ENCODE data around the gene IRX5.

Gene IRX5

GRCh38 chr16:54930005-54930868 is at the start of gene IRX5:
Gene IRX5 (plus strand): TSS chr16:54930865. CDS start chr16:54931199, 334 bp downstream.
- no peak for DNase-seq

GRCh38 chr16:54882556-54882955 is 48.1 kb upstream of the IRX5 start:
- no peak for DNase-seq

- no peak for DNase-seq
Observed at GRCh38 chr16:54883358-54883757, 47.3 kb upstream of the IRX5 start.

DNA sequence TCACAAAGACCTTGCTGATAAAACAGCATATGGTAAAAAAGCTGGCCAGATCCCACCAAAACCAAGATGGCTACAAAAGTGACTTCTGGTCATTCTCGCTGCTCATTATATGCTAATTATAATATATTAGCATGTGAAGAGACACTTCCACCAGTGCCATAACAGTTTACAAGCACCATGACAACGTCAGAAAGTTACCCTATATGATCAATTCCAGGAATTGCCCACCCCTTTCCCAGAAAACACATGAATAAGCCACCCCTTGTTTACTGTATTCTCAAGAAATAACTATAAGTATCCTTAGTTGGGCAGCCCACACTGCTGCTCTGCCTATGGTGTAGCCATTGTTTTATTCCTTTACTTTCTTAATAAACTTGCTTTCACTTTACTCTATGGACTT is 44.6 kb upstream of the IRX5 start:
- DNase-seq, result no peak

DNA sequence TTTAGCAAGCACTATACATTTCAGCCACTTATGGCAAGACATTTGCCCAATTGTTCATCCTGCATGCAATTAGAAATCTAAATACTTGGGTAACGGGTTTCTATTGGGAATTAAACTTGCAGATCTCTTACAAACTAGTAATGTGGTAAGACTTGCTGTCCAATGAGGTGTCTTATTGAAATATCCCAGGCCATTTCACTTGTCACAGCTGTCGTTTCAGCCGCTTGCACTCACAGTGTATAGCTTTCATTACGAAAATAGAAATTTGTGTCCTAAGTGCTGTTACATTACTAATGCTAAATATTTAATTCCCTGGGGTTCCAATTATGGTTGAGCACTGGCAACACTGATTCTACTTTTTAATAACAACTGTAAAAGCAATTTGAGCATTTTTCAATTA is 40.3 kb upstream of the IRX5 start:
- no peak for DNase-seq

DNA sequence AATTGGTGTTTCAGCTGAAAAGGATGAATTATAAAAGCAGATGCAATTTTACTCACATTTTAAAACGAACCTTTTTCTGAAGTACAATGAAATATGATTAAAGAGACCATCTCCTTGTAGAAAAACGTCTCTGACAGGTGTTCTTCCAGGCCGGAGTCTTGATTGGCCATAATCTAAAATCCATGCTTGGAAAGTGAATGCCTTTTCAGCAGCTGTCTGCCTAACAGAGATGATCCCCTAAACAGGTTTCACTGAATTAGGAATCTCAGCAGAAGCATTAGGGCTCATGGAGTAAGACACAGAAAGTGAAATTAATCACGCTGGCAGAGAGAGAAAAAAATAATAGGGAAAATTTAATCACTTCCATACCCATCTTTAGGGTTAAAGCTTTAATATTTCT is 39.3 kb upstream of the IRX5 start:
- DNase-seq, result no peak

GRCh38 chr16:54892981-54893380 is 37.7 kb upstream of the IRX5 start:
- no peak for DNase-seq

GRCh38 chr16:54897930-54898329 is 32.7 kb upstream of the IRX5 start:
- no peak for DNase-seq

GRCh38 chr16:54901606-54902005 is 29.1 kb upstream of the IRX5 start:
- no peak for DNase-seq

GRCh38 chr16:54903047-54903446 is 27.6 kb upstream of the IRX5 start:
- no peak for DNase-seq

- no peak for DNase-seq
Observed at GRCh38 chr16:54911079-54911478, 19.6 kb upstream of the IRX5 start.

DNA sequence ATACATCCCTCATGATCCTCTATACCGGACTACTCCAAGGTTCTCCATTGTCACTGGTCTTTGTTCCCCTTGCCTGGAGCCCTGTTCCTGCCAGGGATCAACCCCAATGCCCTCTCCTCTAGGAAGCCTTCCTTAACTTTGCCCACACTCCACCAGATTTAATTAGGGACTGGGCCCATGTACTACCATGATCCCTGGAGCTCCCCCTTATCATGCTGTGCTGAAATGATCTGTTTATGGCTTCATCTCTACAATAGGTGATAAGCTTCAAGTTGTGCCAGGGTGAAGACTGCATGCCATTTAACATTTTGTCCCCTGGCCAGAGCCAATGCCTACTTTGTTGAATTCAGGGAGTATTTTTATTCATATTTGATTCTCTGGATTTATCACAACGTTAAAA is 17.9 kb upstream of the IRX5 start:
- no peak for DNase-seq

DNA sequence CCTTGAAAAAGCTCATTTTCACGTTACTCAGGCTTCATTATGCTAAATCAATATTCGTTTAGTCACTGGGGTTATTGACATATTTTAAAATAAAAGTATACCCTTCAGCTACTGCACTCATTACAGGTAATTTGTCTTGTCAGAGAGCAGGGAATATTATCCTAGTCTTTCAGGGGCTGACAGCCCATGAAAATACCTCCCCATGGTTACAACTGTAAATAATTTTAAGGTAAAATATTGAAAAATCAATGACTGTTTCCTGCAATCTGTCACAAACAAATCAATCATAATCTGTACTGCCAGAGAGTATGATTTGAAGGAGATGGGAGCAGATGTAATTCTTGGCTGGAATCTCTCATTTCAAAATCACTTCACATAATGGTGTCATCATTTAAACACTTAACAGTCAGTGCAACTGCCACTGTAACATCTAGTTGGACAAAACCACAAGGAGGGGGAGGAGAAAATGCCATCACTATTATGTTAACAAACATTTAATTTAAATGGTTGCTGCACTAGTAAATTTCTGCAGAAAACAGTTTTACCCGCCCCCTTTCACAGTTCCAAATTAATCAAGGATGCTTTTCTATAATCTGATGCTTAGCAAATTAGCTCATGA is 9.3 kb upstream of the IRX5 start:
- DNase-seq, result no peak

DNA sequence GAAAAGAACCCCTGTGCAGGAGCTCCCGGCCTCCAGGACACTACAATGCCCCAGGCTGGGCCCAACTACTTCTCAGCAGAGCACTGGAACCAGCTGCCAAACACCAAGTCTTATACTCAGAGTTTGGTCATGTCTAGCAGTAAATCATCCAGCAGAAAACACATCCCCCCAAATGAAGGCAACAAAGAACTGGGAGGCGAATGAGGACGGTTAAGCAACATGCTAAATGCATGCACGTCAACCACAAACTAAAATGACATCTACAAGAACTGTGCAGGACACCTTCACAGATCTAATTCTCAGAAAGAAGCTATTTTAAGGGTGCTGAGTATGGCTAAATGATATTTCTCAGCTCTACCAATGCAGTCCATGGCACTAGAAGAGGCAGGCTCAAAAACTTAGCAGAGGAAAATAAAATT is 7.6 kb upstream of the IRX5 start:
- DNase-seq, result no peak

GRCh38 chr16:54923988-54924387 is 6.7 kb upstream of the IRX5 start:
- no peak for DNase-seq

- no peak for DNase-seq
Observed at GRCh38 chr16:54926166-54926838, 4.4 kb upstream of the IRX5 start.

GRCh38 chr16:54927125-54928015 is 3.3 kb upstream of the IRX5 start:
- DNase-seq, result no peak

DNA sequence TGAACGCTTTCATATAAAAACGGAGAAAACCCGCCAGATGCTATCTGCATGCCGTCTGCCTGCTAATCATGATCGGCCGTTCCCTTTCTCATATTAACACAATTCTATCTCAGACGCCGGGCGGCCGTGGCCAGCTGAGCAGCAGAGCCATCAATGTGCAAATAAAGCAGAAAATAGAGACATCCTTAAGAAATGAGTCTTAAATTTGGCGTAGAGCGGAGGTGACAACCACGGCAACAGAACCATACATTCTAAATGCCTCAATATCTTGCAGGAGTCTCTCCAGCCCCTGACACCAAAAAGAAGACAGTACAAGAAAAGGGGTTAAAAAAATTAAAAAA is 2.7 kb upstream of the IRX5 start:
- no peak for DNase-seq

DNA sequence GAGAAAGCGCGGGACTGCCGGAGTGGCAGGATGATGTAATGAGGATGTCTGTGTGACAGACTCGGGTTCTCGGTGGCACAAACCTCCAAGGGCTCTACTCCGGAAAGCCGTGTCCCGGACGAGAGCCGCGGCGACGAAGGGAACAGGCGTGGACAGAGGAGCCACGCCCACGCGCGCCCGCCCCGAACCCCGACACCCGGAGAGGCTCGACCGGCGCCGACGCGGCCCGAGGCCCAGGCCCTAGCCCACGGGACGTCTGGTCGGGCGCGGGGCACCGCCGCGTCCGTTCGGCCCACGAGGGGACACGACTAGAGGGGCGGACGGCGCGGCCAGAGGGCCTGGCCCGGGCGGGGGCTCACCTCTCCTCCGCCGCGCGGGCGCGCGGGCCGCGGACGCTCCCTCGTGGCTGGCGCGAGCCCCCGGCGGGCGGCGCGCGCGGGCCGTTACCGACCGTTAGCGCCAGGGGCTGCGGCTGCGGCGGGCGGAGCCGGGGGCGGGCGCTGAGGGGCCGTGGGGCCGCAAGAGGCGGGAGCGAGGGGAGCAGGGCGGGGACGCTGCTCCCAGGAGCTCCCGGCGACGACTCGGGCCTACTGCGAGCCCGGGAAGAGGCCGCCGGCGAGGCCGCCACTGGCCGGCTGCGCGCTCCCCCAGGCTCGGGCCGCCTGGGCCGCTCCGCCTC is 2.1 kb upstream of the IRX5 start:
- DNase-seq, result no peak

DNA sequence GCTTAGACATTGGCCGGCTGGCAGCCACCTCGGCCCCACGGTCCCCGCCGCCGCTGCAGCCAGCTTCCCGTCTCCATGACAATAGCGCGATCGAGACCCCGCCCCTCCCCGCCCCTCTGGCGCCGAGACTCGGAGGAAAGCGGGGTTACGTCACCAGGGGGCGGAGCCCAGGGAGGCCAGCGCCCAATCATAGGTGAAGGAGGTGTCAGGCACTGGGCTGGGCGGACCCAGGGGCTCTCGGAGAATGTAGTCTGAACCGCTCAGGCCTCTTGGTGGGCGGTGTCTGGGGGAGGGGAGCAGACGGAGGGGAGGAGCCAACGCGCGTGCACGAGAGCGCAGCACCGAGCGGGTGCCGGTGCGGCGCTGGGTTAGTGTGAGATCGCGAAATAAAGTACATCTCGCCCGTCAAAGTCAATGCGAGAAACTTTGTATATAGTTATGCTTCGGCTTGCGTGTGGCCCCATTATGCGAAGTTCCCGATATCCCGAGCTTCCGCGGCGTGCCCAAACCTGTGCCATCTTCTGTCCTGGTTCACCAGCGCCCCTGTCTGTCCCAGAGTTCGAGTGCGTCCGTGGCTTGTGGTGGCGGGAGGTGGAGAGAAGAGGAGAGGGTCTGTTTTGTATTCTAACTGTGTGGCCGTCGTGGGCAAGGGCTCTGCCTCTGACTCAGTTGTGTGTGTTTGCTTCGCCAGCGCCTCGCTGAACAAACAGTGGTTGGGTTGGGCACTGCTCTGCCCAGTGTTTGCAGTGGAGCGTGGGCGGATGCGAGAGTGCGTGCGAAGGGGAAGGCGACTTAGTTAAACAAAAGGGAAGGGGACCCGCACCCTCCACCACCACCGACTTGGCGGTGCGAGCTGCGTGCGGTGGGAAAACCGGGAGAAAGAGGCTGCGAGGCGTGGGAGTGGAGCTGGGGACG is 1.3 kb upstream of the IRX5 start:
- peak; percentile 92 for DNase-seq

DNA sequence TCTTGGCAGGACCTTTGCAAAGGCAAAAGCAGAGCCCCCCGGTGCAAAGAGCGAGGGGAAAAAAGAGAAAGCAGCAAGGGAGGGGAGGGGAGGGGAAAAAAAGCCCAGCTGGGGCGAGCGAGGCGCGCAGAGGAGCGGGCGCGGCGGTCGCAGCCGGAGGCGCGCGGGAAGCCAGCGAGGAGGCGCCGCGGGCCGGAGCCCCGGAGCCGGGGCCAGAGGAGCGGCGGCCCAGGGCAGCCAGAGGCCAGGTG is 129 bp downstream of the IRX5 start:
- DNase-seq, result no peak
